ENCODE data around the gene FNIP2.
"Not testable (repeated sequence)": the region's sequence is repeated elsewhere in the genome, so short reads cannot be mapped to it uniquely, and the experiment has no call there.

FNIP2 gene

GRCh38 chr4:158826057-158826456 is 57.2 kb downstream of the FNIP2 start:
- no peak for TF ChIP-seq CTCF (IDR thresholded peaks at IDR 0.05; ENCODE audit: insufficient read depth, low read depth, low read length, missing control alignments)
- no peak overlapping the region for H3K4me3 ChIP-seq (ENCODE audit: low read depth, low read length)
- no peak for DNase-seq (ENCODE audit: low read depth)

GRCh38 chr4:158826882-158827281 is 58.1 kb downstream of the FNIP2 start:
- no peak for DNase-seq (ENCODE audit: low read depth)
- no peak for TF ChIP-seq CTCF (IDR thresholded peaks at IDR 0.05; ENCODE audit: insufficient read depth, low read depth, low read length, missing control alignments)
- no peak overlapping the region for H3K4me3 ChIP-seq (ENCODE audit: low read depth, low read length)

- TF ChIP-seq CTCF (IDR thresholded peaks at IDR 0.05; ENCODE audit: insufficient read depth, low read depth, low read length, missing control alignments), result no peak
- H3K4me3 ChIP-seq (ENCODE audit: low read depth, low read length), result no peak overlapping the region
- DNase-seq (ENCODE audit: low read depth), result no peak
Observed at GRCh38 chr4:158827543-158827981, 58.7 kb downstream of the FNIP2 start.

GRCh38 chr4:158828151-158828550 is 59.3 kb downstream of the FNIP2 start:
- not testable (repeated sequence) for H3K4me3 ChIP-seq (ENCODE audit: low read depth, low read length); DNase-seq (ENCODE audit: low read depth)

- no peak for DNase-seq (ENCODE audit: low read depth)
- no peak for TF ChIP-seq CTCF (IDR thresholded peaks at IDR 0.05; ENCODE audit: insufficient read depth, low read depth, low read length, missing control alignments)
- no peak overlapping the region for H3K4me3 ChIP-seq (ENCODE audit: low read depth, low read length)
Observed at GRCh38 chr4:158829254-158829653, 60.4 kb downstream of the FNIP2 start.

DNA sequence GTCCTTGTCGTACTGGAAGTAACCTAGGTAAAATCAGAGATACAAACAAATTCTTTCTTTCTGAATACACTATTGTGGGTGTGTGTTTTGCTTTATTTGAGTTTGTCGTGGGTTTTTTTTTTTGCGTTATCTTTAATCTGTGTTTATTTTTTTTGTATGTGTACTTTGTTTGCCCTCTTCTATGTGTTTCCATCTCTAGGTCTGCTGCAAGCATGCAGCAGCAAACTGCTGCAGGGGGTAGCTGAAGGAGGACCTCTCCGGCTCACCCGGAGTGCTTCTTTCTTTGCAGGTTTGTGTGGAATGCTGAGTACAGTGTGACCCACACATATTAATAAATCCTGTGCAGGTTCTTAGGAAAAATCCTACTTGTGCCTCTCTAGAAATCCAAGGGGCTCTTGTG is 64.8 kb downstream of the FNIP2 start:
- no peak overlapping the region for H3K4me3 ChIP-seq (ENCODE audit: low read depth, low read length)

GRCh38 chr4:158835226-158836001 is 66.6 kb downstream of the FNIP2 start:
- no peak for TF ChIP-seq CTCF (IDR thresholded peaks at IDR 0.05; ENCODE audit: insufficient read depth, low read depth, low read length, missing control alignments)
- no peak for DNase-seq (ENCODE audit: low read depth)
- H3K4me3 ChIP-seq (ENCODE audit: low read depth, low read length), result no peak overlapping the region

More for the DNA sequence above, 64.8 kb downstream of the FNIP2 start:
- TF ChIP-seq CTCF (IDR thresholded peaks at IDR 0.05; ENCODE audit: insufficient read depth, low read depth, low read length, missing control alignments), result no peak
- no peak for DNase-seq (ENCODE audit: low read depth)
